PC-3 (cell line): ENCODE measurements around the gene C2. TPM values are rescaled to one million over a fixed set of nuclear protein-coding genes. Genes with fewer than 3 reads are reported as not detected.

Experiments used
- ATAC-seq: fragments of 200-7000 bp; cut with Tn5 transposase; 2 replicates; pipeline ENCODE4 v1.9.1; 2020; ENCODE audit warnings: mild to moderate bottlenecking, moderate library complexity
- BruUV-seq: library from RNA; stranded (reverse); fragments of 400-500 nt; replicated peaks from 2 replicates; lab custom pipeline; 2021; lab: Mats Ljungman, UMichigan
- CTCF ChIA-PET: fragments of 300-600 bp; sonication (Branson Sonifier 250); formaldehyde crosslinking; loops from one replicate; lab custom pipeline; 2022; ENCODE audit warnings: antibody characterized with exemption; lab: Charles Lee
- POLR2A ChIA-PET: fragments of 300-600 bp; sonication (Branson Sonifier 250); formaldehyde crosslinking; loops from one replicate; lab custom pipeline; 2022; ENCODE audit warnings: antibody characterized with exemption; ENCODE audit not compliant: unreplicated experiment; lab: Charles Lee
- DNase-seq: peaks from one replicate; pipeline ENCODE4 v3.0.0-alpha.2; 2015
- H2AFZ ChIP-seq: fragments of 300-600 bp; sonication (generic); 2 replicates; pipeline ENCODE4 v1.6.0; 2016; ENCODE audit warnings: antibody characterized with exemption, low read length
- H3F3A ChIP-seq: fragments of 300-600 bp; sonication (generic); one replicate; pipeline ENCODE4 v1.6.0; 2017; ENCODE audit warnings: antibody characterized with exemption, low read length, control low read depth, mild to moderate bottlenecking; ENCODE audit not compliant: unreplicated experiment
- H3K27ac ChIP-seq: fragments of 300-600 bp; sonication (generic); 2 replicates; pipeline ENCODE4 v1.5.1; 2016; ENCODE audit warnings: mild to moderate bottlenecking, low read length
- H3K27me3 ChIP-seq: fragments of 300-600 bp; sonication (generic); 2 replicates; pipeline ENCODE4 v1.6.1; 2016; ENCODE audit warnings: low read length, mixed read lengths
- H3K36me3 ChIP-seq: fragments of 300-600 bp; sonication (generic); 2 replicates; pipeline ENCODE4 v1.6.1; 2016; ENCODE audit warnings: low read depth, mixed run types, low read length, mixed read lengths
- H3K4me1 ChIP-seq: fragments of 300-600 bp; sonication (generic); 2 replicates; pipeline ENCODE4 v1.5.1; 2016; ENCODE audit warnings: low read length; ENCODE audit not compliant: insufficient read depth
- H3K4me2 ChIP-seq: fragments of 300-600 bp; sonication (generic); 2 replicates; pipeline ENCODE4 v1.6.0; 2016; ENCODE audit warnings: low read length
- H3K4me3 ChIP-seq: fragments of 300-600 bp; sonication (generic); 2 replicates; pipeline ENCODE4 v1.5.1; 2016; ENCODE audit warnings: mild to moderate bottlenecking, low read length, mixed read lengths
- H3K79me2 ChIP-seq: fragments of 300-600 bp; sonication (generic); 2 replicates; pipeline ENCODE4 v1.6.1; 2017; ENCODE audit warnings: low read length, mixed read lengths
- H3K9ac ChIP-seq: fragments of 300-600 bp; sonication (generic); 2 replicates; pipeline ENCODE4 v1.6.0; 2016; ENCODE audit warnings: mild to moderate bottlenecking, low read length
- H3K9me2 ChIP-seq: fragments of 300-600 bp; sonication (generic); replicated peaks from 2 replicates; pipeline ENCODE4 v1.6.1; 2016; ENCODE audit warnings: mixed run types, low read length, mixed read lengths
- H3K9me3 ChIP-seq: fragments of 300-600 bp; sonication (generic); 2 replicates; pipeline ENCODE4 v1.6.1; 2016; ENCODE audit warnings: low read length, mixed read lengths
- H4K20me1 ChIP-seq: fragments of 300-600 bp; sonication (generic); 2 replicates; pipeline ENCODE4 v1.6.1; 2016; ENCODE audit warnings: low read length, mixed read lengths
- CTCF ChIP-seq: fragments of 300-600 bp; sonication (generic); conservative IDR thresholded peaks from 2 replicates; pipeline ENCODE4 v1.5.1; 2017; ENCODE audit warnings: antibody characterized with exemption, low read depth, mild to moderate bottlenecking, low read length
- EZH2 ChIP-seq: fragments of 300-600 bp; sonication (generic); IDR thresholded peaks from one replicate; pipeline ENCODE4 v1.6.1; 2017; ENCODE audit warnings: antibody characterized with exemption, mild to moderate bottlenecking, low read length; ENCODE audit not compliant: unreplicated experiment
- EZH2phosphoT487 ChIP-seq: fragments of 300-600 bp; sonication (generic); IDR thresholded peaks from 2 replicates; pipeline ENCODE4 v1.6.1; 2018; ENCODE audit warnings: mild to moderate bottlenecking, antibody characterized with exemption, low read length, borderline replicate concordance
- intact Hi-C: fragments of 100-400 bp; cut with micrococcal nuclease; formaldehyde crosslinking; loops from 2 replicates; pipeline ENCODE4 v1.9.0; 2023
- total RNA-seq: library from RNA; depleted of rRNA; stranded (reverse); fragments of >200 nt; gene quantifications from 2 replicates; pipeline ENCODE4 v1.2.3, GENCODE V29; 2014

The C2 gene
- total RNA-seq, 1 experiment from 2014 or later: not detected

- ATAC-seq (peak; percentile 9), DNase-seq (peak; percentile 37)
- Histone ChIP-seq H4K20me1 (no peaks in the 10 kb centered on the region), H3F3A (no peaks in the 10 kb centered on the region), H3K79me2 (peaks cover 28% of the 10 kb centered on the region), H3K27me3 (no peaks in the 10 kb centered on the region), H3K9me3 (no peaks in the 10 kb centered on the region), H3K4me2 (peak overlapping the region; percentile 96), H3K4me3 (peak overlapping the region; percentile 78), H3K4me1 (peaks cover 22% of the 10 kb centered on the region), H3K9ac (peak overlapping the region; percentile 63), H3K36me3 (no peaks in the 10 kb centered on the region), H2AFZ (peak overlapping the region; percentile 87; the same call in 1 of the 2 replicates), H3K9me2 (no peaks in the 10 kb centered on the region), H3K27ac (peak overlapping the region; percentile 39)
- no peak for TF ChIP-seq EZH2phosphoT487
- TF ChIP-seq EZH2: no peak
- TF ChIP-seq CTCF: no peak
- CTCF ChIA-PET: interaction anchor here (0.9 kb wide), 1 partner anchor 39 kb away, joined by 6 read pairs; the partner anchor contains the start of gene NEU1
- BruUV-seq: TSS peak; percentile 40
- intact Hi-C loops: loop anchor here (10.0 kb wide), 1 partner anchor 213 kb away; no protein-coding TSS in a partner anchor
- POLR2A ChIA-PET: no interaction called here
Measured at GRCh38 chr6:31901415-31901952, 26.0 kb upstream of the C2 start.

DNA sequence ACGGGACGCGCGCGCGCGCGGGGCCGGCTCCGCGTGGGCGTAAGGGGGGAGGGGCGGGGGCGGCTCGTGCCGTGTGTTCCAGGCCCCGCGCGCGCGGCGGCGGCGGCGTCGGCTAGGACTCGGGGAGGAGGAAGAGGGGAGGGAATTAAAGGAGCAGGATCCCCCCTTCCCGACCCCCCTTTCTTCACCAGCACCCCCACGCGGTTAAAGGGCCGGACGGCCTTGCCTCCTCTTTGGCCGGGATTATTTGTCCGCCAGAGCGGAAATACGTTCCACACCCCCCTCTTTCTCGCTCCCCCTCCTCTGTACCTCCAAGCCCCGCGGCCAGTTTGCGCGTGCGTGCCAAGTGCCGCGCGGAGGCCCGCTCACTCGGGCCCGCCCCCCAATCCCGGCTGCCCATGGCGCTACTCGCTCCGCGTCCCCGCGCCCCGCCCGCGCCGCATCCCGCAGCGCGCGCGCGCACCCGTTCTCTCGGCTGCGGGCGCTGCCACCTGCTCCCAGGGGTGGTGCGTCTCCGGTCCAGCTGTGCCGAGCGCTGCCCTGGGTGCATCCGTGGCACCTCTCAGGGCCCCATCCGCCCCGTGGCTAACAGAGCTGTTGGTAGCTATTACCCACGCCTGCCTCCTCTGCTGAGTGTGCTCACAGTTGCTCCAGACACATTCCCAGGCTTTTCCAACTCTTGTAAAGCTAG lies 25.4 kb upstream of the C2 start, which contains the start of gene ZBTB12:
ZBTB12 (minus strand) TSS at position 134 of the 691 bp plus-strand sequence. CDS start 781 bp downstream, outside the sequence.
- Histone ChIP-seq H3K36me3 (no peaks in the 10 kb centered on the region), H3K27me3 (no peaks in the 10 kb centered on the region), H4K20me1 (no peaks in the 10 kb centered on the region), H3K79me2 (peaks cover 22% of the 10 kb centered on the region), H3K9me3 (no peaks in the 10 kb centered on the region), H3K4me2 (peak within 1 kb of the TSS; percentile 96), H3K4me1 (peaks cover 19% of the 10 kb centered on the region), H3K27ac (peak within 1 kb of the TSS; percentile 39), H3K4me3 (peak within 1 kb of the TSS; percentile 78), H2AFZ (peak within 1 kb of the TSS; percentile 87), H3K9ac (peak within 1 kb of the TSS; percentile 63), H3F3A (no peaks in the 10 kb centered on the region), H3K9me2 (no peaks in the 10 kb centered on the region)
- DNase-seq: peak; percentile 96
- CTCF ChIA-PET: interaction anchor here (0.9 kb wide), 1 partner anchor 39 kb away, joined by 6 read pairs; the partner anchor contains the start of gene NEU1
- BruUV-seq: no TSS peak
- peak; percentile 59; the same call in 1 of the 2 replicates for TF ChIP-seq EZH2phosphoT487
- no peak for TF ChIP-seq CTCF
- intact Hi-C loops: loop anchor here (2.0 to 10.0 kb wide), 2 partner anchors 57 to 213 kb away; partner anchors contain the start of genes NELFE and SKIC2
- ATAC-seq: peak; percentile 61
- POLR2A ChIA-PET: interaction anchor here (0.6 to 1.0 kb wide), 2 partner anchors 50 to 176 kb away, joined by 4 to 6 read pairs; no protein-coding TSS in a partner anchor
